Stomach (tissue), 9 donors: ENCODE data around the gene ZMYND10. TPM values are rescaled to one million over a fixed set of nuclear protein-coding genes. Genes with fewer than 3 reads are reported as not detected.

Source experiments
- DNase-seq, 2 donors: peaks; one replicate each; pipeline versions ENCODE4 v3.0.0 to v3.0.0-alpha.2; 2013 to 2019
- H3K27ac ChIP-seq, 5 donors: fragments of 200-600 bp in 4 of 5; sonication (generic) in 4 of 5; one replicate each; pipeline ENCODE4 v1.5.1; 2013 to 2019; ENCODE audit warnings: mild to moderate bottlenecking in 1 of 5, moderate library complexity in 1 of 5
- H3K27me3 ChIP-seq, 3 donors: fragments of 200-600 bp; sonication (generic); one replicate each; pipeline ENCODE4 v1.5.1; 2017 to 2019; ENCODE audit warnings: mixed run types in 1 of 3
- H3K36me3 ChIP-seq, 4 donors: fragments of 200-600 bp; sonication (generic); 1 replicate in 3 of 4; 2 replicates in 1 of 4; pipeline ENCODE4 v1.5.1; 2016 to 2019
- H3K4me1 ChIP-seq, 4 donors: fragments of 200-600 bp; sonication (generic); one replicate each; pipeline ENCODE4 v1.5.1; 2016 to 2019
- H3K4me3 ChIP-seq, 4 donors: fragments of 200-600 bp; sonication (generic) in 3 of 4; one replicate each; pipeline ENCODE4 v1.5.1; 2016 to 2019; ENCODE audit warnings: mild to moderate bottlenecking in 1 of 4
- H3K9me3 ChIP-seq, 4 donors: fragments of 200-600 bp; sonication (generic); one replicate each; pipeline ENCODE4 v1.5.1; 2016 to 2019
- POLR2AphosphoS5 ChIP-seq, 3 donors: sonication (generic); formaldehyde crosslinking; IDR thresholded peaks; one replicate each; pipeline ENCODE4 v1.6.1; 2016; ENCODE audit warnings: antibody characterized with exemption in 3 of 3
- WGBS, 5 donors: extraction: QIAGEN DNeasy Blood & Tissue Kit in 3 of 5; methylation state at CpG; one replicate each; pipeline versions ENCODE4 v1.1.5 to v1.1.7; 2013 to 2018; 5-methylcytosine and 5-hydroxymethylcytosine counted together
- intact Hi-C: fragments of 100-400 bp; cut with DNase I; formaldehyde crosslinking; loops from one replicate; pipeline ENCODE4 v1.15.1; 2023; ENCODE audit warnings: low total_unique reads
- polyA plus RNA-seq, 3 donors: library from polyadenylated mRNA; stranded (reverse); fragments of 200-250 nt; gene quantifications; one replicate each; pipeline ENCODE4 v1.2.3, GENCODE V29; 2013
- total RNA-seq, 5 donors: library from RNA; depleted of rRNA; stranded (reverse); fragments of >200 nt; gene quantifications; one replicate each; pipeline versions ENCODE4 v1.1.0 to v1.2.3, GENCODE V29; 2014 to 2016
- TF ChIP-seq, protein P1 (sequence below), 7 experiments: fragments of 450-650 bp in 4 of 7; fragments of 200-600 bp in 3 of 7; sonication (generic) in 3 of 7; IDR thresholded peaks; one replicate each; pipeline ENCODE4 v1.5.1; 2016 to 2019; ENCODE audit warnings: antibody characterized with exemption in 7 of 7, control low read depth in 2 of 7, mild to moderate bottlenecking in 1 of 7
- donor health status: healthy with polysubstance abuse.
- donor health status: Bipolar disorder and iron deficiency.
- donor health status: healthy.

ZMYND10 gene
- total and polyA plus RNA-seq, 8 donors, result 0.87 to 61.4 (median 0.92) TPM; not detected in 1

DNA sequence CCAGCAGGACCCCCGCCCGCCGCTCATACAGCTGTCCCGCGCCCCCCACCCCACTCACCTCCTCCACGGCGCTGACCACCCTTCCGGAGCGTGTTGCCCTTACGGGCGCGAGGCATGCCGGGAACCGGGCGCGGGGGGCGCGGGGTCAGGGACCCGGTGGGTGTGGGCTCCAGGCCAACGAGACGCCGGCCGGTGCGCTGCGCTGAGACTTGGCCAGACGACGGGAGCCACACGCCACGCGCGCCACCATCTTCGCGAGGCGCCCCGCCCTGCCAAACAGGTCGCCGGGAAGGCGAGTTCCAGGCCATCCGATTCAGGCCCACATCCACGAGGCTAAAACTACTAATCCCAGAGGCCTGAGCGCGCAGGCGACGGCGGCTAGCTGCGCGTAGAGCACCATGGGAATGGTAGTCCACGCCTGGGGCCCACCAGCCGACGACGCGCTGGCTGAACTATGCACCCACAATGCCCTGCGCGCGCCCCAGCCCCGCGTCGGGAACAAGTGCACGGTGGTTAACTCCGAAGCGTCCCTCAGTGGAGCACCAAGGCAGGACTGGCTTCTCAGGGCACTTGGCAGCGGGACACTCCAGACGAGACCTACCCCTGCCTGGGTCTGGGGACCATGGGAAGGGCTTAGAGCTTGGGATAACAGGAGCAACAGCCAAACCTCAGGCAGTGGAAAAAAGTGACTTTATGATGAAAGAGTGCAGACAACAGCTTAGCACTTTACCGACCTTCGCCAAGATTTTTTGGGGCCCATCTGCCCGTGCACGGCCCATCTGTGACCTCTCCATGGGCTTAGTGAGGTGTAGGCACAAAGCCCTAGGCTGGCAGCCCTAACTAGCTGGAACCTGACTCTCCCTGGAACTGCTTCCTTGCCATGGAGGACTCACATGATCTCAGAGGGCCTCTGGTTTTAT lies 53.1 kb downstream of the ZMYND10 start, which contains the start of gene IFRD2:
Gene IFRD2, minus strand, starts transcription at position 271 of the 920 bp plus-strand sequence. Its CDS starts 155 bp downstream, at position 116.
- Histone ChIP-seq H3K27me3 (no peaks in the 10 kb centered on the region), H3K4me3 (peak within 1 kb of the TSS; percentile 86 to 99 (median 96)), H3K9me3 (no peaks in the 10 kb centered on the region), H3K27ac (peak within 1 kb of the TSS; percentile 95 to 99 (median 97)), H3K36me3 (peaks cover 37 to 45% (median 39%) of the 10 kb centered on the region in 4 donors), H3K4me1 (peaks cover 30 to 52% (median 47%) of the 10 kb centered on the region in 4 donors)
- TF ChIP-seq, protein P1, sequence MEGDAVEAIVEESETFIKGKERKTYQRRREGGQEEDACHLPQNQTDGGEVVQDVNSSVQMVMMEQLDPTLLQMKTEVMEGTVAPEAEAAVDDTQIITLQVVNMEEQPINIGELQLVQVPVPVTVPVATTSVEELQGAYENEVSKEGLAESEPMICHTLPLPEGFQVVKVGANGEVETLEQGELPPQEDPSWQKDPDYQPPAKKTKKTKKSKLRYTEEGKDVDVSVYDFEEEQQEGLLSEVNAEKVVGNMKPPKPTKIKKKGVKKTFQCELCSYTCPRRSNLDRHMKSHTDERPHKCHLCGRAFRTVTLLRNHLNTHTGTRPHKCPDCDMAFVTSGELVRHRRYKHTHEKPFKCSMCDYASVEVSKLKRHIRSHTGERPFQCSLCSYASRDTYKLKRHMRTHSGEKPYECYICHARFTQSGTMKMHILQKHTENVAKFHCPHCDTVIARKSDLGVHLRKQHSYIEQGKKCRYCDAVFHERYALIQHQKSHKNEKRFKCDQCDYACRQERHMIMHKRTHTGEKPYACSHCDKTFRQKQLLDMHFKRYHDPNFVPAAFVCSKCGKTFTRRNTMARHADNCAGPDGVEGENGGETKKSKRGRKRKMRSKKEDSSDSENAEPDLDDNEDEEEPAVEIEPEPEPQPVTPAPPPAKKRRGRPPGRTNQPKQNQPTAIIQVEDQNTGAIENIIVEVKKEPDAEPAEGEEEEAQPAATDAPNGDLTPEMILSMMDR (IDR thresholded peaks at IDR 0.05), result no peak
- peak; percentile 85 to 98 (median 93) for TF ChIP-seq POLR2AphosphoS5 (IDR thresholded peaks at IDR 0.05)
- 0 to 1% (median 1%) methylated on average over 28 to 67 of the region's 67 CpGs for WGBS, 5 donors
- intact Hi-C loops, result no loop called here
- DNase-seq, result peak; percentile 98 to 99

Other genes starting within 250 kb of the ZMYND10 start
- gene SEMA3F, start 190.4 kb downstream of the ZMYND10 start, total RNA-seq, result 10 to 100 TPM; 11.9 to 34.5 (median 31.2) TPM
- 10 to 100 TPM in 2 of 3 donors, 1 to 10 TPM in 1; 8.9 to 33.8 (median 14.6) TPM for gene SEMA3F, start 190.4 kb downstream of the ZMYND10 start, polyA plus RNA-seq
- gene GNAT1, start 154.1 kb downstream of the ZMYND10 start, total RNA-seq, result not detected
- not detected for gene GNAT1, start 154.1 kb downstream of the ZMYND10 start, polyA plus RNA-seq
- gene SLC38A3, start 140.5 kb downstream of the ZMYND10 start, total RNA-seq, result 1 to 10 TPM in 1 of 5 donors, not detected in 4; 3.1 TPM
- gene SLC38A3, start 140.5 kb downstream of the ZMYND10 start, polyA plus RNA-seq, result 1 to 10 TPM in 1 of 3 donors, under 1 TPM in 2; 0.15 to 1.1 (median 0.93) TPM
- gene GNAI2, start 109.5 kb downstream of the ZMYND10 start, total RNA-seq, result 100 to 1,000 TPM in 2 of 5 donors, 10 to 100 TPM in 3; 73.7 to 211 (median 98.5) TPM
- 10 to 100 TPM; 61.1 to 73.5 (median 68.3) TPM for gene GNAI2, start 109.5 kb downstream of the ZMYND10 start, polyA plus RNA-seq
- gene SEMA3B, start 76.6 kb downstream of the ZMYND10 start, total RNA-seq, result 100 to 1,000 TPM in 4 of 5 donors, 10 to 100 TPM in 1; 53.6 to 310 (median 129) TPM
- gene SEMA3B, start 76.6 kb downstream of the ZMYND10 start, polyA plus RNA-seq, result 10 to 100 TPM; 40.1 to 79.9 (median 42.0) TPM
- not detected for gene LSMEM2, start 66.6 kb downstream of the ZMYND10 start, total RNA-seq
- under 1 TPM in 2 of 3 donors, not detected in 1; 0.31 to 0.58 TPM for gene LSMEM2, start 66.6 kb downstream of the ZMYND10 start, polyA plus RNA-seq
- 100 to 1,000 TPM in 3 of 5 donors, 10 to 100 TPM in 2; 69.9 to 254 (median 193) TPM for gene IFRD2, start 53.3 kb downstream of the ZMYND10 start, total RNA-seq
- 100 to 1,000 TPM in 2 of 3 donors, 10 to 100 TPM in 1; 98.1 to 118 (median 108) TPM for gene IFRD2, start 53.3 kb downstream of the ZMYND10 start, polyA plus RNA-seq
- gene HYAL3, start 46.3 kb downstream of the ZMYND10 start, total RNA-seq, result 1 to 10 TPM in 3 of 5 donors, not detected in 2; 1.3 to 3.9 (median 1.3) TPM
- gene HYAL3, start 46.3 kb downstream of the ZMYND10 start, polyA plus RNA-seq, result 1 to 10 TPM; 5.0 to 7.9 (median 7.7) TPM
- gene NAA80, start 46.3 kb downstream of the ZMYND10 start, total RNA-seq, result 100 to 1,000 TPM in 1 of 5 donors, 10 to 100 TPM in 3, 1 to 10 TPM in 1; 3.1 to 107 (median 22.3) TPM
- gene NAA80, start 46.3 kb downstream of the ZMYND10 start, polyA plus RNA-seq, result 10 to 100 TPM in 1 of 3 donors, 1 to 10 TPM in 2; 8.7 to 16.4 (median 9.7) TPM
- 10 to 100 TPM in 1 of 5 donors, 1 to 10 TPM in 3, not detected in 1; 1.8 to 38.4 (median 5.3) TPM for gene HYAL1, start 42.2 kb downstream of the ZMYND10 start, total RNA-seq
- 10 to 100 TPM in 2 of 3 donors, 1 to 10 TPM in 1; 6.3 to 25.8 (median 12.7) TPM for gene HYAL1, start 42.2 kb downstream of the ZMYND10 start, polyA plus RNA-seq
- gene HYAL2, start 23.0 kb downstream of the ZMYND10 start, total RNA-seq, result 10 to 100 TPM; 11.1 to 96.4 (median 26.8) TPM
- 10 to 100 TPM; 24.7 to 47.6 (median 30.4) TPM for gene HYAL2, start 23.0 kb downstream of the ZMYND10 start, polyA plus RNA-seq
- 10 to 100 TPM in 3 of 5 donors, 1 to 10 TPM in 1, not detected in 1; 2.3 to 63.4 (median 25.6) TPM for gene TUSC2, start 17.5 kb downstream of the ZMYND10 start, total RNA-seq
- gene TUSC2, start 17.5 kb downstream of the ZMYND10 start, polyA plus RNA-seq, result 10 to 100 TPM; 40.3 to 48.1 (median 46.3) TPM
- 10 to 100 TPM; 16.5 to 33.2 (median 22.6) TPM for gene RASSF1, start 4.9 kb downstream of the ZMYND10 start, total RNA-seq
- gene RASSF1, start 4.9 kb downstream of the ZMYND10 start, polyA plus RNA-seq, result 10 to 100 TPM; 27.8 to 37.3 (median 29.6) TPM
- gene NPRL2, start 5.0 kb upstream of the ZMYND10 start, total RNA-seq, result 10 to 100 TPM in 3 of 5 donors, 1 to 10 TPM in 2; 4.5 to 75.0 (median 13.0) TPM
- gene NPRL2, start 5.0 kb upstream of the ZMYND10 start, polyA plus RNA-seq, result 10 to 100 TPM; 20.8 to 27.6 (median 27.0) TPM
- gene CYB561D2, start 5.1 kb upstream of the ZMYND10 start, total RNA-seq, result 10 to 100 TPM in 2 of 5 donors, 1 to 10 TPM in 2, not detected in 1; 6.1 to 16.3 (median 10.3) TPM
- 10 to 100 TPM; 10.4 to 26.1 (median 17.4) TPM for gene CYB561D2, start 5.1 kb upstream of the ZMYND10 start, polyA plus RNA-seq
- gene TMEM115, start 13.8 kb upstream of the ZMYND10 start, total RNA-seq, result 100 to 1,000 TPM in 1 of 5 donors, 10 to 100 TPM in 4; 25.0 to 128 (median 27.4) TPM
- gene TMEM115, start 13.8 kb upstream of the ZMYND10 start, polyA plus RNA-seq, result 10 to 100 TPM; 14.6 to 27.7 (median 14.7) TPM
- 10 to 100 TPM in 1 of 5 donors, 1 to 10 TPM in 4; 1.2 to 45.8 (median 1.8) TPM for gene CACNA2D2, start 157.9 kb upstream of the ZMYND10 start, total RNA-seq
- 1 to 10 TPM in 2 of 3 donors, under 1 TPM in 1; 0.92 to 2.7 (median 1.9) TPM for gene CACNA2D2, start 157.9 kb upstream of the ZMYND10 start, polyA plus RNA-seq
- 10 to 100 TPM in 2 of 5 donors, 1 to 10 TPM in 2, not detected in 1; 4.9 to 75.0 (median 16.4) TPM for gene C3orf18, start 222.0 kb upstream of the ZMYND10 start, total RNA-seq
- gene C3orf18, start 222.0 kb upstream of the ZMYND10 start, polyA plus RNA-seq, result 1 to 10 TPM; 5.9 to 9.0 (median 8.2) TPM
- 10 to 100 TPM in 2 of 5 donors, 1 to 10 TPM in 3; 5.8 to 14.3 (median 6.4) TPM for gene HEMK1, start 223.8 kb upstream of the ZMYND10 start, total RNA-seq
- 10 to 100 TPM; 19.8 to 24.8 (median 20.0) TPM for gene HEMK1, start 223.8 kb upstream of the ZMYND10 start, polyA plus RNA-seq